ENCODE results near the gene MAP3K8.

DNA sequence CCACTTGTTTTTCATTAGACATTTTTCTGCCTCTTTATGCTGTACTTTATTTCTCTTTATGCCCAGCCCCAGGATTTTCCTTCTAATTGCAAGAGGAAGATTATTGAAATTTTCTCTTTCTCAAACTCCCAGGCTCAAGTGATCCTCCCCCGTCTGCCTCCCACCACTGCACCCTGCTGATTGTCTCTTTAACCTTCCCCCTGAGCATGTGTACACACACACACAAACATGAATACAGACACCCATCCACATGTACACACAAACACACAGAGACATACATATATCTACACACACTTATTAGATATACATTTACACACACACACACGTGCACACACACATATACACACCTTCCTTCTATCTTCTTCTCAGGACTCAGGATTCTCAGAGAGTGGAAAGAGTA lies 37.3 kb upstream of the MAP3K8 start:
- TF ChIP-seq, protein P1, sequence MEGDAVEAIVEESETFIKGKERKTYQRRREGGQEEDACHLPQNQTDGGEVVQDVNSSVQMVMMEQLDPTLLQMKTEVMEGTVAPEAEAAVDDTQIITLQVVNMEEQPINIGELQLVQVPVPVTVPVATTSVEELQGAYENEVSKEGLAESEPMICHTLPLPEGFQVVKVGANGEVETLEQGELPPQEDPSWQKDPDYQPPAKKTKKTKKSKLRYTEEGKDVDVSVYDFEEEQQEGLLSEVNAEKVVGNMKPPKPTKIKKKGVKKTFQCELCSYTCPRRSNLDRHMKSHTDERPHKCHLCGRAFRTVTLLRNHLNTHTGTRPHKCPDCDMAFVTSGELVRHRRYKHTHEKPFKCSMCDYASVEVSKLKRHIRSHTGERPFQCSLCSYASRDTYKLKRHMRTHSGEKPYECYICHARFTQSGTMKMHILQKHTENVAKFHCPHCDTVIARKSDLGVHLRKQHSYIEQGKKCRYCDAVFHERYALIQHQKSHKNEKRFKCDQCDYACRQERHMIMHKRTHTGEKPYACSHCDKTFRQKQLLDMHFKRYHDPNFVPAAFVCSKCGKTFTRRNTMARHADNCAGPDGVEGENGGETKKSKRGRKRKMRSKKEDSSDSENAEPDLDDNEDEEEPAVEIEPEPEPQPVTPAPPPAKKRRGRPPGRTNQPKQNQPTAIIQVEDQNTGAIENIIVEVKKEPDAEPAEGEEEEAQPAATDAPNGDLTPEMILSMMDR (IDR thresholded peaks at IDR 0.05; ENCODE audit: low read depth, low read length) = no peak
- no peak for TF ChIP-seq EZH2phosphoT487 (IDR thresholded peaks at IDR 0.05; ENCODE audit: low read depth)

Measured in OCI-LY3 (cell line).